DMS53 treated with DMSO at 0.1 percent for 48 hours (cell line): ENCODE data around the gene CASP14.
"Not testable (repeated sequence)": the region's sequence is repeated elsewhere in the genome, so short reads cannot be mapped to it uniquely, and the experiment has no call there.

Experiments used
- DNase-seq: peaks from one replicate; lab custom pipeline; 2025; ENCODE audit not compliant: unreplicated experiment; lab: John Stamatoyannopoulos, UW

The CASP14 gene, protein sequence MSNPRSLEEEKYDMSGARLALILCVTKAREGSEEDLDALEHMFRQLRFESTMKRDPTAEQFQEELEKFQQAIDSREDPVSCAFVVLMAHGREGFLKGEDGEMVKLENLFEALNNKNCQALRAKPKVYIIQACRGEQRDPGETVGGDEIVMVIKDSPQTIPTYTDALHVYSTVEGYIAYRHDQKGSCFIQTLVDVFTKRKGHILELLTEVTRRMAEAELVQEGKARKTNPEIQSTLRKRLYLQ

DNA sequence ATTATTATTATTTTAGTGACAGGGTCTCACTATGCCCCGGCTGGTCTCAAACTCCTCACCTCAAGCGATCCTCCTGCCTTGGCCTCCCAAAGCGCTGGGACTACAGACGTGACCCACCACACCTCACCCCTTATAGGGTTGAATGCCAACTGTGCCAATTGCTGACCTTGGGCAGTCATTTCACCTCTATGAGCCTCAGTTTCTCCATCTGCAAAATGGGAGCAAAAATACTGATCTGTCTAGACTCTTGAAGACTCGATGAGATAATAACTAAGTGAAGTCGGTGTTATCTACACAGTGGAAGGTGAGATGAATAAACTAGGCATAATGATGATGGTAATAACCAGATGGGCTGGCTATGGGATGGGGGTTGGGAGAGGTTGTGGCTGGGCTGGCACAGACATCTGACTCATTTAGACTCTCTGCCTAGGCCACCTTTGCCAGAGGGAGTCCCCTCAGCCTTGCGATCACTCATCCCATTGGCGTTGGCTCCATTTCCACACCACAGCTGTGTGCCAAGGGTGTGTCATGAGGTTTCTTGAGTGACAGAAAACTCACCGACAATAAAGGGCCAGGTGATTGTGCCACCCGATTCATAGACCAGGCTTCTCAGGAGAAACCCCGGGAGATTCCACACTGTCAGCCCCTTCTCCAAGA lies at the start of gene CASP14:
Gene CASP14 (plus strand): TSS at position 596 of the 657 bp plus-strand sequence. CDS start 2,772 bp downstream, outside the sequence.
- DNase-seq: no peak

DNA sequence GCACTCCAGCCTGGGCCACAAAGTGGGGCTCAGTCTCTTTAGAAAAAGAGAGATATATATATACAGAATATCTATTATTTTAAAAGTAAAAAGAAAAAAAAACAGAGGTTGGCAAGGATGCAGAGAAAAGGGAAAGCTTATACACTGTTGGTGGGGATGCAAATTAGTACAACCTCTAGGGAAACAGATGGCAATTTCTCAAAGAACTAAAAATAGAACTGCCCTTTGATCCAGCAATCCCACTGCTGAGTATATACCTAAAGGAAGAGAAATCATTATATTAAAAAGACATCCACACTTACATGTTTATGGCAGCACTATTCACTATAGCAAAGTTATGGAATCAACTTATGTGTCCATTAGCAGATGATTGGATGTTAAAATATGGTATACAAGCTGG lies 41.0 kb upstream of the CASP14 start:
- no peak for DNase-seq

DNA sequence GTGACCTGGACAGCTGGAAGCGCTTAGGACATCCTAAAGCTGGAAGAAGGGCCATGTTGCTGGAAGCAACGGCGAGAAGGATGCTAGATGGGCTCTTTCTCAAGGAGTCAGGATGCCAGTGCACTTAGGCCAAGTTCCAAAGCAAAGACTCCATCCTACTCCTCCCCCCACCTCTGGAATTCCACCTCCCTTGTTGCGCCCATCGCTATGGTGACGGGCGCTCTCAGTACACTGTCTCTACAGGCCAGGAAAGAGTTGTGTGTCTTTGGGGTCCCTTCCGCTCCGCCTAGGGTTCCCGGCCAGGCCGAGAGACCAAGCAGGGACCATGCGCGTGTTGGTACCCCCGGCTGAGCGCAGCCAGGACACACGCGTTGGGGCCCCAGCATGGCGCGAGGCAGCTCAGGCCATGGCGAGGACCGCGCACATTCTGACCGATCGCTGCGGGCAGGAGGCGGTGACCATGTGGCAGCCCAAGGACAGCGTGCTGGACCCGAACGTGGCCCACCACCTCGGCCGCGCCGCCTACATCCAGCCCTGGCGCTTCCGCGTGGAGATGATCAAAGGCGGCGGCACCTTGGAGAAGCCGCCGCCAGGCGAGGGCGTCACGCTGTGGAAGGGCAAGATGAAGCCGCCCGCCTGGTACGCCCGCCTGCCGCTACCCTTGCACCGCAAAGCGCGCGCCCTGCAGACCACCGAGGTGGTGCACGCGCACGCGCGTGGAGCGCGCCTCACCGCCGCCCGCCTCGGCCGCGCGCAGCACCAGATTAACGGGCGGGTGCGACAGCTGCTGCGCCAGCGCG lies 38.6 kb upstream of the CASP14 start:
- DNase-seq: no peak

DNA sequence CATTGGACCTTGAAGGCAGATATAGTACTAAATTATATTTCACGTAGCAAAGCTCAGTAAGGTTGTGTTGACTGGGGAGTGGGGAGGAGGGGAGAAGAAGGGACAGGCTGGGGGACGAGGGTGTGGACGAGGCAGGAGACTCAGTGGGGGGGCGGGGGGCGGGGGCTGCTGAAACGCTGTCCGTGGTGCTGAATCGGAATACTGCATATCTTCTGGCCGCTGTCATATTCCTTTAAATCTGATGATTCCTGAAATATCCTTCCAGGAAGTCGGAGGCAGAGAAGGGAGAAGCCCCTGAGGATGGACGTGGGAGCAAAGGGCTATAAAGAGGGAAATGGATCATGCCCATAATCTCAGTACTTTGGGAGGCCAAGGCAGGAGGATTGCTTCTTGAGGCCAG lies 34.7 kb upstream of the CASP14 start:
- DNase-seq: no peak

DNA sequence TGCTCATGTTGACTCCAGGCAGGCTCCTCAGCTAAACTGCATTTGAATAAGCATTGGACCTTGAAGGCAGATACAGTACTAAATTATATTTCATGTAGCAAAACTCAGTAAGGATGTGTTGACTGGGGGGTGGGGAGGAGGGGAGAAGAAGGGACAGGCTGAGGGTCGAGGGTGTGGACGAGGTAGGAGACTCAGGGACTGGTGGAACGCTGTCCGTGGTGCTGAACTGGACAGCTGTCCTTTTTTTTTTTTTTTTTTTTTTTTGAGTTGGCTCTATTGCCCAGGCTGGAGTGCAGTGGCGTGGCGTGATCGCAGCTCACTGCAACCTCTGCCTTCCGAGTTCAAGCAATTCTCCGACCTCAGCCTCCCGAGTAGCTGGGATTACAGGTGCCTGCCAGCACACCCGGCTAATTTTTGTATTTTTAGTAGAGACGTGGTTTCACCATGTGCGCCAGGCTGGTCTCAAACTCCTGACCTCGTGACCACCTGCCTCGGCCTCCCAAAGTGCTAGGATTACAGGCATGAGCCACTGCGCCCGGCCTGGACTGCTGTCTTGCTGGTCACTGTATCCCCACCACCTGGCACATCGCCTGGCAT lies 33.2 kb upstream of the CASP14 start:
- DNase-seq: no peak

DNA sequence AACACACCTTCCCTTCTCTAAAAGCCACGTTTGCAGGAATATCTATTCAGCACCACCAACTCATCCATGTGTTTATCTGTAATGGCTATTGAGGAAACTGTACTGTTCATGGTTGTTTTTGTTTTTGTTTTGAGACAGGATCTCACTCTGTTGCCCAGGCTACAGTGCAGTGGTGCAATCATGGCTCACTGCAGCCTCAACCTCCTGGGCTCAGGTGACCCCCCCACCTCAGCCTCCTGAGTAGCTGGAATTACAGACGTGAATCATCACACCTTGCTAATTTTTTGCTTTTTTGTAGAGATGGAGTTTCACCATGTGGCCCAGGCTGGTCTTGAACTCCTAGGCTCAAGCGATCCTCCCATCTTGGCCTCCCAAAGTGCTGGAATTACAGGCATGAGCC lies 30.4 kb upstream of the CASP14 start:
- DNase-seq: not testable (repeated sequence)

DNA sequence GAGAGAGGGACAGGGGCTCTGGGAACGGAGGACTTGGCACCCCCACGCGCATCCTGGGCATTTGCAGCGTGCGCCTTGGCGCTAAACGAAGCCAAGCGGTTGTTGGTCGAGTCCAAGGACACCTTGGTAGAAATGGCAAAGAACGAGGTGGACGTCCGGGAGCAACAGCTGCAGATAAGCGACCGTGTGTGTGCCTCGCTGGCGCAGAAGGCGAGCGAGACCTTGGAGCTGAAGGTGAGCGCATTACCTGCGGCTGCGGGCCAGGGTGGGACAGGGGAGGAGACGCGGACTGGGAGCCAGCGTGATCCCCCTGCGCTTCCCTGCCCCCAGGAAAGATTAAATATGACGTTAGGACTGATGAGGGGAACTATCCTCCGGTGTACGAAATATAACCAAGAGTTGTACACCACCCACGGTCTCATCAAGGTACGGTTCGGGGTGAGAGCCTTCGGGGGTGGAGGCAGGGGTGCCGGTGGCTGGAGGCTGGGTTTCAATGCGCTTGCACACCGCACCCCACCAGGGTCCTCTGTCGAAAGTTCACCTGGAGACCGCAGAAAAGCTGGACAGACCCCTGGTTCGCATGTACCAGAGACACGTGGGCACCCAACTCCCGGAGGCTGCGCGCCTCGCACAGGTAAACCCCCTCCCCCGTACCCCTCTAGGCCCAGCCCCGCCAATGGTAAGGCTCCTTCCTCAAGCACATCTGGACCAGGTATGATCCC lies 27.8 kb upstream of the CASP14 start:
- no peak for DNase-seq

DNA sequence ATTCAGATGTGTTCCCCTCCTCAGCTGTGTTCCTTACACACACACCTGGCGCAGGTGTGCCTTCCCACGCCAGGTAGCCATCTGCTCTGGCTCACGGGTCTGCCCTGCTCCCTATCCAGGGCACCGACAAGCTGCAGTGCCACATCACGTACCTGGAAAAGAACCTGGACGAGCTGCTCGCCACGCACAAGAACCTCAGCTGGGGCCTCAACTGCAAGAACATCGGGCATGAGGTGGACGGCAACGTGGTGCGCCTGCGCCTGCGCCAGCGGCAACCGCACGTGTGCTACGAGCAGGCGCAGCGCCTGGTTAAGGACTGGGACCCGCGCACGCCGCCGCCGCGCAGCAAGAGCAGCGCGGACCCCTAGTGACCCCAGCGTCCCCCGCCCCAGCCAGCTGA lies 26.5 kb upstream of the CASP14 start:
- DNase-seq: no peak

DNA sequence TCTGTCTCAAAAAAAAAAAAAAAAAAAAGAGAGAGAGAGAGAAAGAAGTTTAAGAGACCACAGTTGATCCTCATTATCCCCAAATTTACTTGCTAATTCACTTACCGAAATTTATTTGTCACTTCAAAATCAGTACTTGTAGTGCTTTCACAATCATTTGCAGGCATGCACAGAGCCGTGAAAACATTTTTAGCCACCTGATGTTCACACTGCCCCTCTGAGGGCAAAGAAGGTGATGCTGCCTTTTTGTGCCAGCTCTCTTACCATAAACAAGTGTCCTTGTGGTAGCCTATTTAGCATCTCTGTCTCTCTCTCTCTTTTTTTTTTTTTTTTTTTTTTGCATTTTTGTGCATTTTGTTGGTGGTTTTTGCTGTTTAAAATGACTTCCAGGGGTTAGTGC lies 24.1 kb upstream of the CASP14 start:
- no peak for DNase-seq

DNA sequence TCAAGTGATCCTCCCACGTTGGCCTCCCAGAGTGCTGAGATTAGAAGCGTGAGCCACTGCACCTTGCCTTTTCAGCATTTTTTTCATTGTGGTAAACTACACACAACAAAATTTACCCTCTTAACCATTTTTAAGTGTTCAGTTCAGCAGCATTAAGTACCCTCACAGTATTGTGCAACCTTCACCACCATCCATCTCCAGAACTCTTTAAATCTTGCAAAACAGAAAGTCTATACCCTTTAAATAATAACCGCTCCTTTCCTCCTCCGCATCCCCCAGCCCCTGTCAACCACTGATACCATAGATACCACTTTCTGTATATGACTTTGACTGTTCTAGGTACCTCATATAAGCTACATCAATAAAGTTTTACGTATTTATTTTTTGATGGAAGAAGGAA lies 20.8 kb upstream of the CASP14 start:
- no peak for DNase-seq

DNA sequence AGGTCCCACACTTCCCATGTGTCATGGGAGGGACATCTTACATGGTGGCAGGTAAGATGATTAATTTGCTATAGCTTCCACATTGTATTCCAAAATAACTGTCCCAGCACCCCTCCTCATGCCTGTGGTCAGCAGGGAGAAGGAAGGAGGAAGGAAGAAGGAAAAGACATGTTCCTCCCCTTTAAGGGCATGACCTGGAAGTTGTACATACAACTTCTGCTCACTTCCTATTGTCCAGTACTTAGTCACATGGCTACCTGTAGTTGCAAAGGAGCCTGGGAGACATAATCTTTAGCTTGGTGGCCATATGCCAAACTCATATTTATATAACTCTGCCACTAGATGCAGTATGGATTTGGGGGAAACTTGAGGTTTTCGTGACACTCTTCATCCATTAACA lies 17.6 kb upstream of the CASP14 start:
- DNase-seq: no peak

DNA sequence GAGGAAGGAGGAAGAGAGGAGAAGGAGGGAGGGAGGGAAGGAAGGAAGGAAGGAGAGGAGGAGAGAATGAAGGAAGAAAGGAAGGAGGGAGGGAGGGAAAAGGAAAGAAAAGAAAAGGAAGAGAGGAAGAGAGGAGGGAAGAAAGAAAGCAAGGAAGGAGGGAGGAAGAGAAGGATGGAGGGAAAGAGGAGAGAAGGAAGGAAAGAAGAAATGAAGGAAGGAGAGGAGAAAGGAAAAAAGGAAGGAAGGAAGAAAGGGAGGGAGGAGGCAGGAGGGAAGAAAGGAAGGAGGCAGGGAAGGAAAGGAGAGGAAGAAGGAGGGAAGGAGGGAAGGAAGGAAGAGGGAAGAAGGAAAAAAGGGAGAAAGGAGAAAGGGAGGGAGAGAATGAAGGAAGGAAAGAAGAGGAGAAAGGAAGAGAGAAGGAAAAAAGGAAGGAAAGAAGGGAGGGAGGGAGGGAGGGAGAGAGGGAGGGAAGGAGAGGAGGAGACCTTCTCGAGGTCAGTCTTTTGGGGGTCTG lies 13.4 kb upstream of the CASP14 start:
- DNase-seq: no peak

DNA sequence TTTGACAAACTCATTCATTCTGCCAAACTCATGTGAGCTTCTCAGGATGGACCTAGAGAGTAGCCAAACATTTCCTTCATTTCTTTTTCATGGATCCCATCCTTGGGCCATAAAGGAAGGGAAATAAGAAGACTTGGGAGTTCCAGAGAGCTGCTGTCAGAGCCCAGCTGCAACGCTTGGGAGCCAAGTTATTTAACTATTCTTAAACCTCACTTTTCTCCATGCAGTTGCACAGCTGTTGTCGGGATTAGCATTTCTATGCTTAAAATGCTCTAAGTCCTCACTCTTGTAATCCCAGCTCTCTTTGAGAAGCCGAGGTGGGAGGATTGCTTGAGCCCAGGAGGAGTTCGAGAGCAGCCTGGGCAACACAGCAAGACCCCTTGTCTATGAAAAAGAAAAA lies 11.7 kb upstream of the CASP14 start:
- no peak for DNase-seq

DNA sequence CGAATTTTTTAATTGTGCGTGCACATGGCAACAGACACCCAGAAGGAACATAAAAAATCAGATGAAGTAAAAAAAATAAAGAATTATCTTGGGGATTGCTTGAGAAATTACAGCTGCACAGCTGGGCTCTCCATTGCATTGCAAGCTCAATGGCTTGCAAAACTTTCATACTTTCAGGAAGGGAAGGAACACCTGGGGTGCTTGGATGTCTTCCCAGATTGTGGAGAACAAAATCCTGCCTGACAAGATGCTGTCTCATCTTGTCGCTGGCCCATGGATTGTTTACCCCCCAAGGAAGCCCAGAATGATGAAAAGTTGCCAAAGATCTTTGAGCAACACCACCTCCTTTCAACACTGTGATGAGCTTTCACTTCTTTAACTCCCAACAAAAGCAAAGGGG lies 11.0 kb upstream of the CASP14 start:
- no peak for DNase-seq

DNA sequence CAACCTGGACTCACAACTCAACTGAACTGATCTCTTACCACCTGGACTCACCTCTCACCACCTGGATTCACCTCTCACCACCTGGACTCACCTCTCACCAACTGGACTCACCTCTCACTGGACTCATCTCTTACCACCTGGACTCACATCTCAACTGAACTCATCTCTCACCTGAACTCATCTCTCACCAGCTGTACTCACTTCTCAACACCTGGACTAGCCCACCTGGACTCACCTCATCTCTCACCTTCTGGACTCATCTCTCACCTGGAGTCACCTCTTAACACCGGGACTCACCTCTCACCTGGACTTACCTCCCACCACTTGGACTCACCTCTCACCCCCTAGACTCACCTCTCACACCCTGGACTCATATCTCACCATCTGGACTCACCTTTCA lies 7.3 kb upstream of the CASP14 start:
- DNase-seq: no peak

DNA sequence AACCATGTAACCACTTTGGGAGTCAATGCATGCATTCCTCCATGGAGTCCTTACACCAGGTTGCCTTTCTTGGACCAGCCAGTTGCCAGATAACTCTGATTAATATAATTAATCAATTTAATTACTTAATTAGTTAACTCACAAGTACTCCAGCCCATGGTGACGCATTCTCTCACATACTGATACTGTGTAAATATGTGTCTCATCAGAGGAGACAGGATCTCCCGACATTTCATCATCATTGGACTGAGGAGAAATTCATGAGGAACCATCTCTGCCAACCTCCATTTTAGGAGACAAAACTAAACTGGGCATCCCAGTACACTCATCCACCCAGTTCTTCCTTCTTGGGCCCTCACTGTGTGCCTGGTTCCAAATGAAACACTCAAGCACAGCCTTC lies 6.5 kb upstream of the CASP14 start:
- DNase-seq: no peak

DNA sequence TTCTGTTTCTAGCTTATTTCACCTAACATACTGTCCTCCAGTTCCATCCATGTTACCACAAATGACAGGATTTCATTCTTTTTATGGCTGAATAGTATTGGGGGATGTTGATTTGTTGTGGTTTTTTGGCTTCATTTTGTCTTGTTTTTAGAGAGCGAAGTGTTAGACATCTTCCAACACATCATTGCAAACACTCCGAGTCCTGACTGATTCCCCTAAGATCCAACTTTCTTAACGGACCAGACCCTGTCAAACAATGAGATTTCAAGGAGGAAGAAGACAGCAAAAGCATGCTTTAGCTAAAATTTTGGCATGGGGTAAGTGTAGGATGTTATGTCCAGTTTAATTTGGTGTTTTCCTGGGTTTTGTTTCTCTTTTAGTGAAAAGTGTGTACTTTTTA lies 3.8 kb upstream of the CASP14 start:
- DNase-seq: no peak

DNA sequence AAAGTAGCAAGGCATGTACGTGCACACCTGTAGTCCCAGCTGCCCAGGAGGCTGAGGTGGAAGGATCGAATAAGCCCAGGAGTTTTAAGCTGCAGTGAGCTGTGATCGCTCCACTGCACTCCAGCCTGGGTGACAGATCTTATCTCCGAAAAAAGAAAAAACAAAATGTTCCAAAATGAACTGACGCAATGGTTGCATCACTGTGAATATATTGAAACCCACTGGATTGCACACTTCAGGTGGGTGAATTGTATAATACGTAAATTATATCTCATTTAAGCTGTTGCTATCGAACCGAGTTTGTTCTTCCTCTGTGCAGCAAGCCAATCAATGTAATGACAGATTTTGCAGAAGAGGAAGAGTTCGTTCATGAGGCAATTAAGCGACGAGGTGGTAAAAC lies 1.6 kb upstream of the CASP14 start:
- no peak for DNase-seq

DNA sequence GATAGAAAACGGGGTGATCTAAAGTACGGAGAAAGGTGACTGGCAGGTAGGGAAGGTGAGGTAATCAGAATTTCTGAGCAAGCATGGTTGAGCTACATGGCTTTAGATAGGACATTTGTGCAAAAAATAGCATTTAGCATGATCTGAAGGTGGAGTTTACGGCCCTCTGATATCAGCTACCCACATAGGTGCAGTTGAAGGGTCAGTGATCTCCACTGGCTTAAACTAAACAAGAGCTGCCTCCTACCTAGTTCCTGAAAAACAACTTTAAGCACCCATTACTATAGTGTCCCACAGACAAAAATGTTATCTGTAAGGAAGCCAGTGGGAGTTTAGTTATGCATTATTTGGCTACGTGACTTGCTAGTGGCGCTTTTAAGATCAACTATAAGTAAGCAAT lies 1.2 kb upstream of the CASP14 start:
- no peak for DNase-seq

DNA sequence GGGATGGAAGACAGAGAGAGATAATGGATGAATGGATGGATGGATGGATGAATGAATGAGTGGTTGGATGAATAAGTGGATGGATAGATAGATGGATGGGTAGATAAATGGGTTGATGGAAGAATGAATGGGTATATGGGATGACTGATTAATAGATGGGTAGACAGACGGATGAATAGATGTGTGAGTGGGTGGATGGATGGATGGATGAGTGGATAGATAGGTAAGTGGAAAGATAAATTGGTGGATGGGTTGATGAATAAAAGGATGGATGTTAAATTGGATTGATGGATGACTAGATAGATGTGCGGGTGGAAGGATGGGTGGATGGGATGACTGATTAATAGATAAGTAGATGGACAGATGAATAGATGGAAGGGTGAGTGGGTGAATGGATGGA lies 1.4 kb downstream of the CASP14 start:
- DNase-seq: no peak

DNA sequence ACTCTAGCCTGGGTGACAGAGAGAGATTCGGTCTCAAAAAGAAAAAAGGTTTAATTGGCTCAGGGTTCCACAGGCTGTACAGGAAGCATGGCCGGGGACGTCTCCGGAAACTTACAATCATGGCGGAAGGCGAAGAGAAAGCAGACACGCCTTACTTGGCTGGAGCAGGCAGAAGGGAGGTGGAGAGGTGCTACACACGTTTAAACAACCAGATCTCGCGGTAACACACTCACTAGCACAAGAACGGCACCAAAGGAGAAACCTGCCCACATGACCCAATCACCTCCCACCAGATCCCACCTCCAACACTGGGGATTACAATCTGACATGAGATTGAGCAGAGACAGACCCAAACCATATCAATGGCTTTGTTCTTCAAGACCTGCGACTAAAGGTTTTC lies 12.8 kb downstream of the CASP14 start:
- no peak for DNase-seq
